ENCODE measurements around the gene PARS2.

The PARS2 gene

GRCh38 chr1:54806931-54807611, 42.7 kb upstream of the PARS2 start:
- Histone ChIP-seq H3K4me3 (ENCODE audit: low read length in 2 of 2) (no peak overlapping the region), H2BK15ac (ENCODE audit: low read length) (no peak overlapping the region)
- no CpG with 5 or more reads among the region's 11 CpGs for WGBS, 2 donors (ENCODE audit: extremely low coverage in 2 of 2, insufficient read length in 2 of 2, insufficient replicate concordance in 1 of 2)

GRCh38 chr1:54805981-54806381, 41.7 kb upstream of the PARS2 start:
- no peak overlapping the region for H3K9ac ChIP-seq (ENCODE audit: low read depth, low read length, poor library complexity)
- H2BK120ac ChIP-seq (ENCODE audit: low read depth, low read length) = no peak overlapping the region
- no peak for DNase-seq (ENCODE audit: low spot score)
- H3K27me3 ChIP-seq (ENCODE audit: control insufficient read depth in 3 of 3, insufficient read depth in 3 of 3, low read depth in 1 of 3, low read length in 3 of 3) = peaks cover 4 to 41% (median 15%) of the 10 kb centered on the region in 3 experiments
- no peaks in the 10 kb centered on the region for H3K36me3 ChIP-seq (replicated peaks in 1 of 2; ENCODE audit: control insufficient read depth in 2 of 2, insufficient read depth in 2 of 2, low read length in 2 of 2)
- H3K27ac ChIP-seq (replicated peaks; ENCODE audit: low read length) = no peak overlapping the region
- H2AK5ac ChIP-seq (ENCODE audit: low read depth, low read length) = peak overlapping the region; percentile 44
- H3K14ac ChIP-seq (ENCODE audit: low read length) = no peak overlapping the region
- WGBS, 2 donors (ENCODE audit: extremely low coverage in 2 of 2, insufficient read length in 2 of 2, insufficient replicate concordance in 1 of 2) = no CpG with 5 or more reads among the region's 35 CpGs
- H4K91ac ChIP-seq (ENCODE audit: low read depth, low read length, poor library complexity) = no peak overlapping the region
- H2BK5ac ChIP-seq (ENCODE audit: low read length) = no peak overlapping the region
- H3K4me2 ChIP-seq (ENCODE audit: insufficient read depth, low read length, poor library complexity, severe bottlenecking) = no peak overlapping the region
- H2BK12ac ChIP-seq (ENCODE audit: low read length) = no peak overlapping the region
- H3K18ac ChIP-seq (ENCODE audit: low read length) = no peak overlapping the region
- no peak overlapping the region for H2AFZ ChIP-seq (ENCODE audit: low read length)
- H3K4me3 ChIP-seq (ENCODE audit: low read length in 2 of 2) = no peak overlapping the region
- H3K23ac ChIP-seq (ENCODE audit: low read depth, low read length, poor library complexity) = no peak overlapping the region
- H2BK15ac ChIP-seq (ENCODE audit: low read length) = no peak overlapping the region
- H3K4me1 ChIP-seq (ENCODE audit: control insufficient read depth in 2 of 2, insufficient read depth in 1 of 2, low read depth in 1 of 2, low read length in 2 of 2) = peaks cover 0 to 2% of the 10 kb centered on the region in 2 donors
- H3K79me1 ChIP-seq (ENCODE audit: low read depth, low read length) = no peaks in the 10 kb centered on the region
- H3K9me3 ChIP-seq (replicated peaks in 1 of 2; ENCODE audit: control insufficient read depth in 2 of 2, insufficient read depth in 1 of 2, low read depth in 1 of 2, low read length in 2 of 2) = peaks cover 0 to 2% of the 10 kb centered on the region in 2 donors
- no peak overlapping the region for H4K8ac ChIP-seq (ENCODE audit: low read depth, low read length)
- H3K4ac ChIP-seq (ENCODE audit: low read length) = no peak overlapping the region

More at GRCh38 chr1:54806931-54807611, 42.7 kb upstream of the PARS2 start:
- Histone ChIP-seq H3K4me1 (ENCODE audit: control insufficient read depth in 2 of 2, insufficient read depth in 1 of 2, low read depth in 1 of 2, low read length in 2 of 2) (peaks cover 0 to 2% of the 10 kb centered on the region in 2 donors), H4K8ac (ENCODE audit: low read depth, low read length) (no peak overlapping the region), H3K27ac (replicated peaks; ENCODE audit: low read length) (no peak overlapping the region), H3K18ac (ENCODE audit: low read length) (no peak overlapping the region), H4K91ac (ENCODE audit: low read depth, low read length, poor library complexity) (no peak overlapping the region), H2BK12ac (ENCODE audit: low read length) (no peak overlapping the region), H3K14ac (ENCODE audit: low read length) (no peak overlapping the region), H3K9ac (ENCODE audit: low read depth, low read length, poor library complexity) (peak overlapping the region; percentile 24), H3K4ac (ENCODE audit: low read length) (no peak overlapping the region), H2AFZ (ENCODE audit: low read length) (no peak overlapping the region), H3K9me3 (replicated peaks in 1 of 2; ENCODE audit: control insufficient read depth in 2 of 2, insufficient read depth in 1 of 2, low read depth in 1 of 2, low read length in 2 of 2) (no peaks in the 10 kb centered on the region), H3K27me3 (ENCODE audit: control insufficient read depth in 3 of 3, insufficient read depth in 3 of 3, low read depth in 1 of 3, low read length in 3 of 3) (peaks cover 0 to 36% (median 5%) of the 10 kb centered on the region in 3 experiments), H3K23ac (ENCODE audit: low read depth, low read length, poor library complexity) (no peak overlapping the region), H2BK5ac (ENCODE audit: low read length) (no peak overlapping the region), H3K36me3 (replicated peaks in 1 of 2; ENCODE audit: control insufficient read depth in 2 of 2, insufficient read depth in 2 of 2, low read length in 2 of 2) (no peaks in the 10 kb centered on the region), H2BK120ac (ENCODE audit: low read depth, low read length) (no peak overlapping the region), H3K79me1 (ENCODE audit: low read depth, low read length) (no peaks in the 10 kb centered on the region), H2AK5ac (ENCODE audit: low read depth, low read length) (no peak overlapping the region), H3K4me2 (ENCODE audit: insufficient read depth, low read length, poor library complexity, severe bottlenecking) (no peak overlapping the region)
- DNase-seq (ENCODE audit: low spot score) = no peak

- DNase-seq (ENCODE audit: low spot score) = no peak
- no peak overlapping the region for H3K14ac ChIP-seq (ENCODE audit: low read length)
- no peaks in the 10 kb centered on the region for H3K36me3 ChIP-seq (replicated peaks in 1 of 2; ENCODE audit: control insufficient read depth in 2 of 2, insufficient read depth in 2 of 2, low read length in 2 of 2)
- H2BK12ac ChIP-seq (ENCODE audit: low read length) = no peak overlapping the region
- H3K4ac ChIP-seq (ENCODE audit: low read length) = no peak overlapping the region
- no peak overlapping the region for H3K27ac ChIP-seq (replicated peaks; ENCODE audit: low read length)
- H3K9me3 ChIP-seq (replicated peaks in 1 of 2; ENCODE audit: control insufficient read depth in 2 of 2, insufficient read depth in 1 of 2, low read depth in 1 of 2, low read length in 2 of 2) = peaks cover 0 to 2% of the 10 kb centered on the region in 2 donors
- H3K4me2 ChIP-seq (ENCODE audit: insufficient read depth, low read length, poor library complexity, severe bottlenecking) = no peak overlapping the region
- no peak overlapping the region for H3K9ac ChIP-seq (ENCODE audit: low read depth, low read length, poor library complexity)
- H3K79me1 ChIP-seq (ENCODE audit: low read depth, low read length) = no peaks in the 10 kb centered on the region
- no peak overlapping the region for H4K8ac ChIP-seq (ENCODE audit: low read depth, low read length)
- H2BK5ac ChIP-seq (ENCODE audit: low read length) = no peak overlapping the region
- WGBS, 2 donors (ENCODE audit: extremely low coverage in 2 of 2, insufficient read length in 2 of 2, insufficient replicate concordance in 1 of 2) = no CpG with 5 or more reads among the region's 3 CpGs
- H2AK5ac ChIP-seq (ENCODE audit: low read depth, low read length) = no peak overlapping the region
- H3K4me3 ChIP-seq (ENCODE audit: low read length in 2 of 2) = no peak overlapping the region
- H4K91ac ChIP-seq (ENCODE audit: low read depth, low read length, poor library complexity) = no peak overlapping the region
- peaks cover 0 to 2% of the 10 kb centered on the region in 2 donors for H3K4me1 ChIP-seq (ENCODE audit: control insufficient read depth in 2 of 2, insufficient read depth in 1 of 2, low read depth in 1 of 2, low read length in 2 of 2)
- peaks cover 8 to 43% (median 20%) of the 10 kb centered on the region in 3 experiments for H3K27me3 ChIP-seq (ENCODE audit: control insufficient read depth in 3 of 3, insufficient read depth in 3 of 3, low read depth in 1 of 3, low read length in 3 of 3)
- H3K18ac ChIP-seq (ENCODE audit: low read length) = no peak overlapping the region
- H2AFZ ChIP-seq (ENCODE audit: low read length) = no peak overlapping the region
- no peak overlapping the region for H3K23ac ChIP-seq (ENCODE audit: low read depth, low read length, poor library complexity)
- H2BK15ac ChIP-seq (ENCODE audit: low read length) = no peak overlapping the region
- H2BK120ac ChIP-seq (ENCODE audit: low read depth, low read length) = no peak overlapping the region
These were observed 41.1 kb upstream of the PARS2 start for GRCh38 chr1:54805466-54805865.

GRCh38 chr1:54804471-54805132, 40.3 kb upstream of the PARS2 start:
- Histone ChIP-seq H3K27ac (replicated peaks; ENCODE audit: low read length) (no peak overlapping the region), H3K4me1 (ENCODE audit: control insufficient read depth in 2 of 2, insufficient read depth in 1 of 2, low read depth in 1 of 2, low read length in 2 of 2) (peaks cover 0 to 2% of the 10 kb centered on the region in 2 donors)
- WGBS, 2 donors (ENCODE audit: extremely low coverage in 2 of 2, insufficient read length in 2 of 2, insufficient replicate concordance in 1 of 2) = no CpG with 5 or more reads among the region's 6 CpGs

More at GRCh38 chr1:54804471-54805132, 40.3 kb upstream of the PARS2 start:
- Histone ChIP-seq H4K91ac (ENCODE audit: low read depth, low read length, poor library complexity) (no peak overlapping the region), H2BK120ac (ENCODE audit: low read depth, low read length) (no peak overlapping the region), H2BK12ac (ENCODE audit: low read length) (no peak overlapping the region), H3K4me3 (ENCODE audit: low read length in 2 of 2) (no peak overlapping the region), H3K27me3 (ENCODE audit: control insufficient read depth in 3 of 3, insufficient read depth in 3 of 3, low read depth in 1 of 3, low read length in 3 of 3) (peaks cover 8 to 48% (median 25%) of the 10 kb centered on the region in 3 experiments), H4K8ac (ENCODE audit: low read depth, low read length) (no peak overlapping the region), H3K23ac (ENCODE audit: low read depth, low read length, poor library complexity) (no peak overlapping the region), H3K79me1 (ENCODE audit: low read depth, low read length) (no peaks in the 10 kb centered on the region), H3K18ac (ENCODE audit: low read length) (no peak overlapping the region), H2AFZ (ENCODE audit: low read length) (no peak overlapping the region), H3K36me3 (replicated peaks in 1 of 2; ENCODE audit: control insufficient read depth in 2 of 2, insufficient read depth in 2 of 2, low read length in 2 of 2) (no peaks in the 10 kb centered on the region), H3K14ac (ENCODE audit: low read length) (peak overlapping the region; percentile 11), H2BK5ac (ENCODE audit: low read length) (no peak overlapping the region), H2AK5ac (ENCODE audit: low read depth, low read length) (no peak overlapping the region), H3K9ac (ENCODE audit: low read depth, low read length, poor library complexity) (no peak overlapping the region), H3K9me3 (replicated peaks in 1 of 2; ENCODE audit: control insufficient read depth in 2 of 2, insufficient read depth in 1 of 2, low read depth in 1 of 2, low read length in 2 of 2) (peaks cover 0 to 2% of the 10 kb centered on the region in 2 donors), H2BK15ac (ENCODE audit: low read length) (no peak overlapping the region), H3K4ac (ENCODE audit: low read length) (no peak overlapping the region), H3K4me2 (ENCODE audit: insufficient read depth, low read length, poor library complexity, severe bottlenecking) (no peak overlapping the region)
- no peak for DNase-seq (ENCODE audit: low spot score)
